ENCODE measurements around the gene SESTD1.

The SESTD1 gene

DNA sequence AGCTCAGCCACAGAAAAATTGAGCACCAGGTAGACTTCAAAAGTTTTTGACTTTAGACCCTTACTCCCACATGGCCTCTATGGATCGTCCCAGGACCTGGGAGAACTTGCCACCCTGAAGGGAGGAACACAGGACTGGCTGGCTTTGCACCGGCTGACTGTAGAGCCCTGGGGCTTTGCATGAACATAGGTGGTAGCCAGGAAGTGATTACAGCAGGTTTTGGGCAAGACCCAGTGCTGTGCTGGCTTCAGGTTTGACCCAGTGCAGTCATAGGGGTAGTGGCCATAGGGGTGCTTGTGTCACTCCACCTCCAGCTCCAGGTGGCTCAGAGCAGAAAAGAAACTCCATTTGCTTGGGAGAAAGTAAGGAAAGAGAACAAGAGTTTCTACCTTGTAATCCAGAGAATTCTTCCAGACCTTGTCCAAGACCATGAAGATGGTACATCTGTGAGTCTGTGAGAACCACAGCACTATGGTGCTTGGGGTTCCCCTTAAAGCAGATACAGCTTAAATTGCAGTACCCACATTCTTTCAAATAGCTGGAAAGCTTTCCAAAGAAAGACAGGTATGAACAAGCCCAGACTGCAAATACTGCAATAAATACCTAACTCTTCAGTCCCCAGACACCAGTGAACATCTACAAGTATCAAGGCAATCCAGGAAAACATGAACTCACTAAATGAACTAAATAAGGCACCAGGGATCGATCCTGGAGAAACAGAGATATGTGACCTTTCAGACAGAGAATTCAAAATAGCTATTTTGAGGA, 13.0 kb upstream of the SESTD1 start:
- Histone ChIP-seq H3K9ac (ENCODE audit: low read depth, low read length, poor library complexity, severe bottlenecking) (no peak overlapping the region), H3F3A (ENCODE audit: low read depth) (no peaks in the 10 kb centered on the region), H3K36me3 (ENCODE audit: insufficient read depth, low read length) (no peaks in the 10 kb centered on the region), H3K4me2 (ENCODE audit: low read depth, low read length, poor library complexity, severe bottlenecking) (no peak overlapping the region), H2AFZ (ENCODE audit: low read length) (no peak overlapping the region; the same call in 1 of the 2 replicates), H3K4me1 (ENCODE audit: insufficient read depth, low read length, poor library complexity, severe bottlenecking) (peaks cover 51% of the 10 kb centered on the region), H3K4me3 (ENCODE audit: low read length, poor library complexity, severe bottlenecking) (no peak overlapping the region), H3K9me3 (ENCODE audit: insufficient read depth, low read depth, low read length) (no peaks in the 10 kb centered on the region), H3K9me2 (replicated peaks; ENCODE audit: low read depth, low read length) (no peaks in the 10 kb centered on the region), H3K27me3 (ENCODE audit: insufficient read depth, low read length, poor library complexity, severe bottlenecking) (no peaks in the 10 kb centered on the region), H4K20me1 (ENCODE audit: insufficient read depth, low read length, poor library complexity, severe bottlenecking) (no peaks in the 10 kb centered on the region), H3K79me2 (ENCODE audit: insufficient read depth, low read length) (no peaks in the 10 kb centered on the region)
- TF ChIP-seq, protein P1, sequence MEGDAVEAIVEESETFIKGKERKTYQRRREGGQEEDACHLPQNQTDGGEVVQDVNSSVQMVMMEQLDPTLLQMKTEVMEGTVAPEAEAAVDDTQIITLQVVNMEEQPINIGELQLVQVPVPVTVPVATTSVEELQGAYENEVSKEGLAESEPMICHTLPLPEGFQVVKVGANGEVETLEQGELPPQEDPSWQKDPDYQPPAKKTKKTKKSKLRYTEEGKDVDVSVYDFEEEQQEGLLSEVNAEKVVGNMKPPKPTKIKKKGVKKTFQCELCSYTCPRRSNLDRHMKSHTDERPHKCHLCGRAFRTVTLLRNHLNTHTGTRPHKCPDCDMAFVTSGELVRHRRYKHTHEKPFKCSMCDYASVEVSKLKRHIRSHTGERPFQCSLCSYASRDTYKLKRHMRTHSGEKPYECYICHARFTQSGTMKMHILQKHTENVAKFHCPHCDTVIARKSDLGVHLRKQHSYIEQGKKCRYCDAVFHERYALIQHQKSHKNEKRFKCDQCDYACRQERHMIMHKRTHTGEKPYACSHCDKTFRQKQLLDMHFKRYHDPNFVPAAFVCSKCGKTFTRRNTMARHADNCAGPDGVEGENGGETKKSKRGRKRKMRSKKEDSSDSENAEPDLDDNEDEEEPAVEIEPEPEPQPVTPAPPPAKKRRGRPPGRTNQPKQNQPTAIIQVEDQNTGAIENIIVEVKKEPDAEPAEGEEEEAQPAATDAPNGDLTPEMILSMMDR (conservative IDR thresholded peaks at IDR 0.05; ENCODE audit: low read length), result no peak
- no peak for TF ChIP-seq EZH2phosphoT487 (IDR thresholded peaks at IDR 0.05; ENCODE audit: borderline replicate concordance)

DNA sequence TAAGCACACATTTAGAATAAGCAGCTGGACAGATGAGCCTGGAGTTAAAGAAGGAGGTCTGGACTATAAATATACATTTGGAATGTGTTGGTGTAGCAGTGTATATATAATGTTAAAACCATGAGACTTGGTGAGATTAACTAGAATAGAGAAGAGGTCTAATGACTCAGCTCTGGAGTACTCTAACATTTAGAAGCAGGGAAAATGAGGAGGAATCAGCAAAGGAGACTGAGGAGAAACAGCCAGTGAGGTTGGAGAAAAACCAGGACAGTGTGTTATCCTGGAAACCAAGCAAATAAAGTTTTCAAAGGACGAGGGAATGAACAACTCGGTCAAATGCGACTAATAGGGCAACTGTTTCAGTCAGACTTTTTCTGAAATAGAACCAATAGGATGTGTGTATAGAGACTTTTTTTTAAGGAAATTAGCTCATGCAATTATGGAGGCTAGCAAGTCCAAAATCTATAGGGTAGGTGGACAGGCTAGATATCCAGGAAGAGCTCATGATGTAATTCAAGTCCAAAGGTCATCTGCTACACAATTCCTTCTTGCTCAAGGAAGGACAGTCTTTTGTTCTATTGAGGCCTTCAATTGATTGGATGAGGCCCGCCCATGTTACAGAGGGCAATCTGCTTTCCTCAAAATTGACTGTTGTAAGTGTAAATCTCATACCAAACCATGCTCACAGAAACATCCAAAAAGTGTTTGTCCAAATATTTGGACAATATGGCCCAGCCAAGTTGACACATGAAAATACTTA, 10.8 kb upstream of the SESTD1 start:
- Histone ChIP-seq H3K9me3 (ENCODE audit: insufficient read depth, low read depth, low read length) (no peaks in the 10 kb centered on the region), H3F3A (ENCODE audit: low read depth) (no peaks in the 10 kb centered on the region), H3K4me2 (ENCODE audit: low read depth, low read length, poor library complexity, severe bottlenecking) (peak overlapping the region; percentile 98), H3K27me3 (ENCODE audit: insufficient read depth, low read length, poor library complexity, severe bottlenecking) (no peaks in the 10 kb centered on the region), H3K4me1 (ENCODE audit: insufficient read depth, low read length, poor library complexity, severe bottlenecking) (peaks cover 53% of the 10 kb centered on the region), H3K79me2 (ENCODE audit: insufficient read depth, low read length) (no peaks in the 10 kb centered on the region), H4K20me1 (ENCODE audit: insufficient read depth, low read length, poor library complexity, severe bottlenecking) (no peaks in the 10 kb centered on the region), H3K9me2 (replicated peaks; ENCODE audit: low read depth, low read length) (no peaks in the 10 kb centered on the region), H3K9ac (ENCODE audit: low read depth, low read length, poor library complexity, severe bottlenecking) (no peak overlapping the region), H3K4me3 (ENCODE audit: low read length, poor library complexity, severe bottlenecking) (peak overlapping the region; percentile 66), H2AFZ (ENCODE audit: low read length) (no peak overlapping the region), H3K36me3 (ENCODE audit: insufficient read depth, low read length) (no peaks in the 10 kb centered on the region)
- no peak for TF ChIP-seq EZH2phosphoT487 (IDR thresholded peaks at IDR 0.05; ENCODE audit: borderline replicate concordance)
- TF ChIP-seq, protein P1 (conservative IDR thresholded peaks at IDR 0.05; ENCODE audit: low read length), result no peak

GRCh38 chr2:179274749-179275148, 10.1 kb upstream of the SESTD1 start:
- no peaks in the 10 kb centered on the region for H4K20me1 ChIP-seq (ENCODE audit: insufficient read depth, low read length, poor library complexity, severe bottlenecking)
- H3K9ac ChIP-seq (ENCODE audit: low read depth, low read length, poor library complexity, severe bottlenecking), result peak overlapping the region; percentile 68
- no peaks in the 10 kb centered on the region for H3K27me3 ChIP-seq (ENCODE audit: insufficient read depth, low read length, poor library complexity, severe bottlenecking)
- H2AFZ ChIP-seq (ENCODE audit: low read length), result peak overlapping the region; percentile 26
- no peaks in the 10 kb centered on the region for H3K9me3 ChIP-seq (ENCODE audit: insufficient read depth, low read depth, low read length)
- peak overlapping the region; percentile 66 for H3K4me3 ChIP-seq (ENCODE audit: low read length, poor library complexity, severe bottlenecking)
- H3K9me2 ChIP-seq (replicated peaks; ENCODE audit: low read depth, low read length), result no peaks in the 10 kb centered on the region
- peaks cover 53% of the 10 kb centered on the region for H3K4me1 ChIP-seq (ENCODE audit: insufficient read depth, low read length, poor library complexity, severe bottlenecking)
- H3K79me2 ChIP-seq (ENCODE audit: insufficient read depth, low read length), result no peaks in the 10 kb centered on the region
- no peaks in the 10 kb centered on the region for H3F3A ChIP-seq (ENCODE audit: low read depth)
- H3K36me3 ChIP-seq (ENCODE audit: insufficient read depth, low read length), result no peaks in the 10 kb centered on the region
- TF ChIP-seq, protein P1 (conservative IDR thresholded peaks at IDR 0.05; ENCODE audit: low read length), result no peak
- no peak for TF ChIP-seq EZH2phosphoT487 (IDR thresholded peaks at IDR 0.05; ENCODE audit: borderline replicate concordance)
- peak overlapping the region; percentile 98 for H3K4me2 ChIP-seq (ENCODE audit: low read depth, low read length, poor library complexity, severe bottlenecking)

Data from Loucy (cell line).